ENCODE measurements around the gene FGF18. TPM values are rescaled to one million over a fixed set of nuclear protein-coding genes. Genes with fewer than 3 reads are reported as not detected.
"Not testable (repeated sequence)": the region's sequence is repeated elsewhere in the genome, so short reads cannot be mapped to it uniquely, and the experiment has no call there.

FGF18 gene
- total and polyA plus RNA-seq, 3 donors from 2014 or later: 0.68 to 1.6 (median 0.79) TPM

GRCh38 chr5:171412186-171412585, 7.3 kb upstream of the FGF18 start:
- H3K4me3 ChIP-seq: no peak overlapping the region
- intact Hi-C loops (cut with DNase I; ENCODE audit: low total_unique reads): no loop called here
- H3K4me1 ChIP-seq: no peaks in the 10 kb centered on the region
- H3K27me3 ChIP-seq: no peaks in the 10 kb centered on the region
- TF ChIP-seq, protein P1, sequence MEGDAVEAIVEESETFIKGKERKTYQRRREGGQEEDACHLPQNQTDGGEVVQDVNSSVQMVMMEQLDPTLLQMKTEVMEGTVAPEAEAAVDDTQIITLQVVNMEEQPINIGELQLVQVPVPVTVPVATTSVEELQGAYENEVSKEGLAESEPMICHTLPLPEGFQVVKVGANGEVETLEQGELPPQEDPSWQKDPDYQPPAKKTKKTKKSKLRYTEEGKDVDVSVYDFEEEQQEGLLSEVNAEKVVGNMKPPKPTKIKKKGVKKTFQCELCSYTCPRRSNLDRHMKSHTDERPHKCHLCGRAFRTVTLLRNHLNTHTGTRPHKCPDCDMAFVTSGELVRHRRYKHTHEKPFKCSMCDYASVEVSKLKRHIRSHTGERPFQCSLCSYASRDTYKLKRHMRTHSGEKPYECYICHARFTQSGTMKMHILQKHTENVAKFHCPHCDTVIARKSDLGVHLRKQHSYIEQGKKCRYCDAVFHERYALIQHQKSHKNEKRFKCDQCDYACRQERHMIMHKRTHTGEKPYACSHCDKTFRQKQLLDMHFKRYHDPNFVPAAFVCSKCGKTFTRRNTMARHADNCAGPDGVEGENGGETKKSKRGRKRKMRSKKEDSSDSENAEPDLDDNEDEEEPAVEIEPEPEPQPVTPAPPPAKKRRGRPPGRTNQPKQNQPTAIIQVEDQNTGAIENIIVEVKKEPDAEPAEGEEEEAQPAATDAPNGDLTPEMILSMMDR (IDR thresholded peaks at IDR 0.05): no peak
- TF ChIP-seq POLR2A (IDR thresholded peaks at IDR 0.05): no peak
- H3K9me3 ChIP-seq: no peaks in the 10 kb centered on the region
- H3K36me3 ChIP-seq (ENCODE audit: low read depth, missing control alignments): no peaks in the 10 kb centered on the region
- H3K27ac ChIP-seq: no peak overlapping the region
- 94 to 95% methylated on average over 5 of the region's 5 CpGs for WGBS, 2 donors
- DNase-seq: no peak

GRCh38 chr5:171413153-171413910, 6.1 kb upstream of the FGF18 start:
- WGBS, 2 donors: 89 to 91% methylated on average over 3 of the region's 3 CpGs
- H3K36me3 ChIP-seq (ENCODE audit: low read depth, missing control alignments): no peaks in the 10 kb centered on the region

GRCh38 chr5:171413993-171414392, 5.5 kb upstream of the FGF18 start:
- intact Hi-C loops (cut with DNase I; ENCODE audit: low total_unique reads); H3K4me3 ChIP-seq; H3K27ac ChIP-seq; DNase-seq; H3K9me3 ChIP-seq; H3K27me3 ChIP-seq; H3K4me1 ChIP-seq; H3K36me3 ChIP-seq (ENCODE audit: low read depth, missing control alignments): not testable (repeated sequence)
- 92 to 96% methylated on average over 5 of the region's 5 CpGs for WGBS, 2 donors

More at GRCh38 chr5:171413153-171413910, 6.1 kb upstream of the FGF18 start:
- no peak overlapping the region for H3K27ac ChIP-seq
- DNase-seq: no peak
- H3K4me1 ChIP-seq: no peaks in the 10 kb centered on the region
- intact Hi-C loops (cut with DNase I; ENCODE audit: low total_unique reads): no loop called here
- H3K4me3 ChIP-seq: no peak overlapping the region
- TF ChIP-seq POLR2A (IDR thresholded peaks at IDR 0.05): no peak
- TF ChIP-seq, protein P1 (IDR thresholded peaks at IDR 0.05): no peak
- H3K27me3 ChIP-seq: no peaks in the 10 kb centered on the region
- H3K9me3 ChIP-seq: no peaks in the 10 kb centered on the region

- no peaks in the 10 kb centered on the region for H3K9me3 ChIP-seq
- peaks cover 10% of the 10 kb centered on the region for H3K4me1 ChIP-seq
- 81 to 83% methylated on average over 9 of the region's 9 CpGs for WGBS, 2 donors
- no peak overlapping the region for H3K4me3 ChIP-seq
- TF ChIP-seq POLR2A (IDR thresholded peaks at IDR 0.05): no peak
- TF ChIP-seq, protein P1 (IDR thresholded peaks at IDR 0.05): no peak
- no peak for DNase-seq
- H3K27ac ChIP-seq: no peak overlapping the region
- no peaks in the 10 kb centered on the region for H3K36me3 ChIP-seq (ENCODE audit: low read depth, missing control alignments)
- no peaks in the 10 kb centered on the region for H3K27me3 ChIP-seq
- intact Hi-C loops (cut with DNase I; ENCODE audit: low total_unique reads): no loop called here
Measured at GRCh38 chr5:171415115-171415730, 4.2 kb upstream of the FGF18 start.

- intact Hi-C loops (cut with DNase I; ENCODE audit: low total_unique reads): no loop called here
Measured at GRCh38 chr5:171416160-171417049, 3.0 kb upstream of the FGF18 start.

More at GRCh38 chr5:171416160-171417049, 3.0 kb upstream of the FGF18 start:
- Histone ChIP-seq H3K4me3 (no peak overlapping the region), H3K4me1 (peaks cover 20% of the 10 kb centered on the region), H3K27ac (no peak overlapping the region), H3K27me3 (no peaks in the 10 kb centered on the region), H3K36me3 (ENCODE audit: low read depth, missing control alignments) (no peaks in the 10 kb centered on the region), H3K9me3 (no peaks in the 10 kb centered on the region)
- 90 to 92% methylated on average over 11 of the region's 11 CpGs for WGBS, 2 donors
- TF ChIP-seq, protein P1 (IDR thresholded peaks at IDR 0.05): no peak
- no peak for TF ChIP-seq POLR2A (IDR thresholded peaks at IDR 0.05)
- DNase-seq: no peak
